ENCODE results near the gene TRAK2.
"Not testable (repeated sequence)": the region's sequence is repeated elsewhere in the genome, so short reads cannot be mapped to it uniquely, and the experiment has no call there.

Gene TRAK2

DNA sequence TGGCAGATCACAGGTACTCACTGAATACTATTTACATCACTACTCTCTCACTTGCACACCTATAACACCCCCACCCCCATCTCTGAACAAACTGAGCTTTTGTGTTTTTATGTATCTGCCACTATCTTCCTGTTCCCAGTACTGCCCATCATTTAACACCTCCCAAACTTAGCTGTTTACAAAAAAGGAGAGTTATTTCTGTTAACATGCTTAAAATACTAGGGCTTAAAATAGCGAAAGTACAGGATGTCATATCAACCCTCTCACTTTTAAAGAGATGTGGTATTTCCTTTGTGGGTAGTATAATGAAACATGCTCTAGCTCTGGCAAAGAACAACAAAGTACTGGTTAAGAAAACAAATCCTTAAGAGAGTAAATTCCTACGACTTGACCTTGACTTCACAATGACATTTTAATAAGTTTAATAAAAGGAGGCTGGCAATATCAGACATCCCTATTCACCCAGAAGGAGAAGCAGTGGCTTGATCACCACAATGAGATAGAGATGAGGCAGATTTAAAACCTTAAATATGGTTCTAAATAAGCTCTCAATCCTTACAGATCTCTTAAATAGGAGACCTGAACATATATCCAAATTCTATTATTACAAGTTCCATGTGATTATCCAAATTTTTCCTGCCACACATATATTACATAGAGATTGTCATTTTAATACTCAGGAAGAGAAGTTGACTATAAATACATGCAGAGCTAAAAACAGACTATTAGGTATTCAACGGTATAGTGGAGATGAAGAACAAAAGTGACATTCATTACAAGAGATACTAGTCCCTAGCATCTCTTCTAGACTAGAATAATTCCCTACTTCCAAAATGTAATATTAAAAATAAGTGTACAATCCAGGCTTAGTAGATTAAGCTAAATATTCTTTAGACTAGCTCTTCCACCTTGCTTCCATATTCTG is 36.9 kb downstream of the TRAK2 start:
- no peak for DNase-seq (ENCODE audit: low spot score)
- FAIRE-seq: no peak

DNA sequence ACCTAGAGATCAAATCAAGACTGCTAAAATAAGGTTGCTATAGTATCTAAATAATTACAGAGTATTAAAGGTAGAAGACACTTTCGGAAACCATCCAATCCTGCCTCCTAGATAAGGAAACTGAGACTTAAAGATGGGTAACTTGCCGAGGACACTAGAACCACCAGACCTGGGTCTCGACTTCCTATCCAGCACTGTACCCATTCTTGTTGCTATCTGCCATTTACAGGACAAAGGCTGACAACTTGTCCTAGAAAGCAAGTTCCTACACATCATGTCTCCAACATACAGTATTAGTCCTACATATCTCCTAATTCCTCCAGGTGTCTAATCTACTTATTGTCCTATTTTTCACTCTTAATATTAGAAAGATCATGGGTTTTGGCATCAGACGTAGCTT is 37.7 kb downstream of the TRAK2 start:
- FAIRE-seq (no peak), DNase-seq (ENCODE audit: low spot score) (no peak)

DNA sequence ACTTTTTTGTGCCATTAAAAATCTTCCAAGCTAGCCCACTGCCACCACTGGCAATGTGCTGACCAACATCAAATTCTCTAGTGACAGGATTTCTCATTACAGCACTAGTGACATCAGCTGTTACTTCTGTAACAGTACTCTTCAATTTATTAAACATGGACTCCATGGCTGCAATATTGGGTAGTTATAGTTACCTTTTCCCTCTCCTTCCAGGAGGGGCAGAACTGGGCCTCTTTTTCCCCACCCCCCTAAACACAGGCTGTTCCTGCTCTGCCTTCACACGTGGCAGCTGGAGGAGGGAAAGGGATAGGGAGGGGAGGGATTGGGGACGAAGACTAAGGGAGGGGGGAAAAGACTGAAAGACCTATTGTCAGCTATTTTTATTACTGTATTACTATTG is 38.1 kb downstream of the TRAK2 start:
- no peak for DNase-seq (ENCODE audit: low spot score)
- FAIRE-seq: no peak

DNA sequence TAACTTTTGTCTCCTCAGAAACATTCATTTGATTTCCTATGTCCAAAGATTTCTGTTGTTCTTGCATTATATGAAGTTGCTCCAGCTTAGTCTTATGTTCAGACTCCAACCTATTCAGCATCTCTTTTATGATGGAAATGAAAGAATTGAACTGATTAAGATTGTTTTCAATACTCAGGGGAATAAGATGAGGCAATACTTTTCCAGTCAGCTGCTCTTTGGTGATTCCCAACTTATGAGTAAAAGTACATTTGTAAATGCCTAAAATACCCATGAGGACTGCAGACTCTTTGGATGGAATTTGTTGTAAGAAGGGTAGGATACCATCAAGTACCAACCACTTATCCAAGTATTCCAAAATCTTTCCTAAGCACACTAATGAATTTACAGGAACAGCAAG is 39.8 kb downstream of the TRAK2 start:
- FAIRE-seq: no peak
- DNase-seq (ENCODE audit: low spot score): no peak

DNA sequence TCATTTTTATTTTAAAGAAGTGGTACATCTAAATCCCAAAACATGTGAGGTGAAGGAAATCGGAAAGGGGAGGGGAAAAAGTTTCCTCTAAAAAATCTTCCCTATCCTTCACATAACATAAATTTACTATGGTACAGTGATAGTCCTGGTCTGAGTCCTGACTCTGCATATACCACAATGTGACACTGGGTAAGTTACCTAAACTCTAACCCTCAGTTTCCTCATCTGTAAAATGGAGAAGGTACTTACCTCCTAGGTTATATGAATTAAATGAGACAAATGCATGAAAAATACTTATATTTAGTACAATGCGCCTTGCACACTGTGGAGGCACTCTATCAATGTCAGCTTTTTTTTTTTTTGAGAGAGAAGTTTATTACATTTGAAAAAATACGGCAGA is 42.3 kb downstream of the TRAK2 start:
- DNase-seq (ENCODE audit: low spot score) (no peak), FAIRE-seq (no peak)

- FAIRE-seq: no peak
- DNase-seq (ENCODE audit: low spot score): no peak
Observed at GRCh38 chr2:201407265-201407664, 44.0 kb downstream of the TRAK2 start.

DNA sequence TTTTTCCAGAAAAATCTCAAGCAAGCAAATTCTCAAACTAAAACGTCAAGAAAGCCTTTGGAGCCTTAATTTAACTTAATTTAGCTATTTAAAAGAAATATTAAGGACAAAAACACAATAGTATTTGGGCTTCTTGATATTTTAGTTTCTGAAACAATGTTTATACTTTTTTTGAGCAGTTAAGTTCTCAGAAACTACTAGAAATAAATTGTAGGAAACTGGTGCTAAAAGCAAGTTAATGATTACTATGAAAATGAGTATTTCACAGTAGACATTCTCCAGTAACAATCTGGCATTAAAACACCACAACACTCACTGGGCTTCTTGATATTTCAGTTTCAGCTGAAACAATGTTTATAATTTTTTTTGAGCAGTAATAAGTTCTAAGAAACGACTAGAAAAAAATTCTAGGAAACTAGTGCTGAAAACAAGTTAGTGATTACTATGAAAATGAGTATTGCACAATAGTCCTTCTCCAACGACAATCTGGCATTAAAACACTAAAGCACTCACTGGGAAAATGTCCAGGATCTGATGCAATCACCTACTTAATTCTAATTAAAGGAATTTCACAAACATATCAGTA is 45.1 kb downstream of the TRAK2 start:
- FAIRE-seq: no peak
- DNase-seq (ENCODE audit: low spot score): no peak

DNA sequence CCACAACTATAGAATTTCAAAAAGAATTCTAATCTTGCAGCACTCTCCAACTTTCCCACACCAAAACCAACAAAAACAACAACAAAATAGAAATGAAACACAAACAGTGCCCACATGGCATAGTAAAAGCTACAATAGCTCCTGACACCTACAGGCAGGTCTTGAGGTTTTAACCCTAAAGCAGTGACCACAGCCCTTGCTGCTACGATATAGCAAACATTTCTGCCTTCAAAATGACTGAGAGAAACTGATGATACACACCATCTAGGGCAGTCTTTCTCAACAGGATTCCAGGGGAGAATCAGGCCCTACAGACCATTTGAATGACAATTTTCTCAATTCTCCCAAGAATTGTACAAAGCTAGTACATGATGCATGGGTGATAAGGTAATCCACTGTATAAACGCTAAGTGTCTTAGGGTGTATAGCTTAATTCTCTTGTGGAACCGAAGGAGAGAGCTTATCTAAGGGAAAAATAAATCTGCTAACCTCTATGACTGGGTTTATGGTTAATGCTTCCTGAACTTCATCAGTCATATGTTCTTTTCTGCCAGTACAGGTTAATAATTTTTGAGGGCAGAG is 46.5 kb downstream of the TRAK2 start:
- DNase-seq (ENCODE audit: low spot score): no peak
- FAIRE-seq: no peak

DNA sequence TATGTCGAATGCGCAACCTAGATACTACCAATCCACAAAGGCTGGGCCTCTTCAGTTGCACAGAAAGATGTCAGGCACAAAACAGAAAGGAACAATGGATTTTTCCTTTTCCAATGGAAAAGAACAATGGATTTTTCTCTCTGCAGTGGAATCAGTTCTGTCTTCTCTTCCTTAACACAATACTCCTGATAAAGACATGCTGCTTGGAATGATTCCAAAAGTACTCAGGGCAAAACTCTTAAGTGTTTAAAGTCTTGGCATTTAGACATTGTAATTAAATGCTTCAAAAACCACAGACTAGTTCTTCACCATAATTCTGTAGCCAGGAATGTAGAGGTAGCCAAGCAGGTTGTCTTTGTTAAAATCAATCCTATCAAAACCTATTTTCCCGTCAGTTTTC is 47.4 kb downstream of the TRAK2 start:
- no peak for FAIRE-seq
- DNase-seq (ENCODE audit: low spot score): no peak

DNA sequence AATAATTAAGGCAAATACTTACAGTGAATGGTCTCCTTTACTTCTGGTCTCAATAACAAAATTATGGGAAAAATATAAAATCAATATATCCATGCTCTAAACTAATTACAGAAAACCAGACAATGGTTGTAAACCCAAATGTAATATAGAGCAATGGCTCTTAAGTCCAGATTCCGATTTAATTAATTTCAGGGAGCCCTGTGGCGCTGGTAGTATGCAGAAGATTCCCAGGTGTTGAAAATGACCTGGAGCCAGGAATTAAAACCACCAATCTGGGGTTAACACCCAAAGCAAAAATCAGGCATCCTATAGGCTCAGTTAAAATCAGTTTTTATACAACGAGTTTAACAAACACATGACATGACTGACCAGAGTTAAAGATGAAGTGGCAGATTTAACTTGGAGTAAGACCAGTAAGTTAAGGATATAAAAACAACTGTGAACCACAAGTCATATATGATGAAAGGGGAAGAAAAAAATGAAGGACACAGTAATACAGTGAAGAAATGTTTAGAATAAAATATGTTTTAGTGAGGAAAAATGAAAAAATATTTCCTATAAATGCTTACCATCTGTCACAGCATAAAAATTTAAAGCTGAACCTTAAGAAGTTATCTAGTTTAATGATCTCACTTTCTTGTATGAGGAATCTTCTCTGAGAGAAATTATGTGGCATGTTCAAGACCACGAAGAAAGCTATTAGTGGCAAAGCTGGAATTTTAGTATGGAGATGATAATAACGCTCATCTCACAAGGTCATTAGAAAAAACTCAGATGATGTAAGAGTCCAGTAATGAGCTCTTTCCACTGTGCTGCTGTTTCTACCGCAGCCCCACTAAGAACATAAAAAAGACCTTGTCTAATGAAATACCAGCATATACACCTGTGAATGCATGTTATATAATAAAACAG is 48.4 kb downstream of the TRAK2 start:
- DNase-seq (ENCODE audit: low spot score) (no peak), FAIRE-seq (no peak)

GRCh38 chr2:201401815-201402214 is 49.4 kb downstream of the TRAK2 start:
- DNase-seq (ENCODE audit: low spot score) (no peak), FAIRE-seq (no peak)

DNA sequence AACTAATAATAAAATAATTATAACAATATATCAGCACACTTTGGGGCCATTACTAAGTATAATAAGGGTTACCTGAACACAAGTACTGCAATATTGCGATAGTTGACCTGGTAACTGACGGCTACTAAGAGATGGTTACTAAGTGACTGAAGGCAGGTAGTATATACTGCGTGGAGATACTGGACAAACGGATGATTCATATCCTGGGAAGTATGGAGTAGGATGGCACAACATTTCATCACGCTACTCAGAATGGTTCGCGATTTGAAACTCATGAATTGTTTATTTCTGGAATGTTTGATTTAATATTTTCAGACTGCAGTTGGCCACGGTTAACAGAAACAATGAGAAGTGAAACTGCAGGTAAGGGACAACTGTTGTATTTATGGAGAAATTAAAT is 54.7 kb downstream of the TRAK2 start:
- FAIRE-seq (no peak), DNase-seq (ENCODE audit: low spot score) (no peak)

DNA sequence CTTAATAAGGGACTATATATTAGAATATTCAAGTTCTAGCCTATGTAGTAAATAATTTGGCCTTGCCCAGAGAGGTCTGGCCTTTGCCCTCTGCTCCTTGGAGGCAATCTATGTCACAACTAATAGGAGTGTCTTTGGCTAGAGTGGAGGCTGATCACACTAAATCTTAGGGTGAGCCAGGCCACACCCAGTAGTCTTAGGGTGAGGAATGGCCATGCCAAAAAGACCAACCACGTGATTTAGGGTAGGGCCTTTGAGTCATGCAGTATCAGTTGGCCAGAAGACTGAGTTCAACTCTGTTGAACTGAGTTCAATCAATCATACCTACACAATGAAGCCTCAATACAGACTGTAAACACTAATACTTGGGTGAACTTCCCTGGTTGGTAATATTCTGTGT is 68.1 kb downstream of the TRAK2 start:
- no peak for DNase-seq (ENCODE audit: low spot score)
- no peak for FAIRE-seq

DNA sequence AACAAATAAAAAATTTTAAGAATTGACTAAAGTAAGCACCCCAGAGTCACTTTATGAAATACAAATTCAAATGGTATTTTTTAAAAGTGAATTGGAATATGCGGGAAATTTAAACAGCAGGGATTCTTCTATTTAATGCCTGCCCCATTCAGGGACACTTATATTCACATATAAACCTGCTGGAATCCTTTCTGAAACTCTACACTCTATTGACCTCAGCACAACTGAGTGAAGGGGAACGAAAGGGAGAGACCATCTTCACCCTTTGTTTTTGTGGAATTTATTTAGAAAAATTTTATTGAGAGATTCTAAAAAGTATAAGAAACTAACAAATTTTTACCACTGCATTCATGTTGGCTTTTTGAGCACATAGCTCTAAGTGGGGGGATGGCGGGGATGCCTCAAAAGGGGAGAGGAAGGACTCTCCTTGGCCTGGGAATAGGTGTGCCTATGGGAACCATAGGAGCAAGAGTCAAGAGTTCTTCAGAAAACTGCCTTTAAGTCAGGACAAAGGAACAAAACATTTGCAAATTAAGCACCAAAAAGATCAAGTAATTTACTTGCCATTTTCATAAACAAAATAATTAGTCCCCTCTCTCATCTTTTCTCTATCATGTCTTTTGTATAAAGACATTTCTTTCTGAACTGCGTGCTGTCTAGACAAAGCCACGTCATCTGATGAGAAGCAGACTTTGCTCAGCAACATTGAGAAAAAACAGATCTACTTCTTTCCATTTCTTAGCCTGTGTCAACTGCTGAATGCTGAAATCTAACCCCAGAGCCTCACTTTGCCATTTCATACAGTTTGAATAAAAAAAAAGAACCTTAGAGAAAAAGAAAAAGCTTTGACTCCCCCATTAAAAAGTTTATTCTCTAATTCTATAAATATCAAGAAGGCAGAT is 72.5 kb downstream of the TRAK2 start:
- DNase-seq (ENCODE audit: low spot score): no peak
- FAIRE-seq: no peak

DNA sequence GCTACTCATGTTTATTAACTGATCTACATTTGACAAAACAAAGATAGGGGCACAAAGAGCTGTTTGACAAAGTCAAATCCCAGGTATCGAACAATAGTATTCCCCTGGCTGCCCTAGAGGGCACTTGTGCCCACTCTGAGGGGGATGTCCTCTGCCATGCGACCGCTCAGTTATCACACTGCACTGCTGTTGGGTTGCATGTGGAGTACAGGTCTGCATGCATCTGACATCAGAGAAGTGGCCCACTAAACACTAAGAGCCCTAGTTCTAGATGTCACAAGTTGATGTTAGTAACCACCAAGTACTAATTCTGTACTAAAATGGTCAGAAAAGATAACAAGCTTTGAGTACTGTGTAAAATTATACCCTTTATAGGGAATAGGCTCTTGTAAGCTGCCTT is 74.0 kb downstream of the TRAK2 start:
- FAIRE-seq (no peak), DNase-seq (ENCODE audit: low spot score) (no peak)

DNA sequence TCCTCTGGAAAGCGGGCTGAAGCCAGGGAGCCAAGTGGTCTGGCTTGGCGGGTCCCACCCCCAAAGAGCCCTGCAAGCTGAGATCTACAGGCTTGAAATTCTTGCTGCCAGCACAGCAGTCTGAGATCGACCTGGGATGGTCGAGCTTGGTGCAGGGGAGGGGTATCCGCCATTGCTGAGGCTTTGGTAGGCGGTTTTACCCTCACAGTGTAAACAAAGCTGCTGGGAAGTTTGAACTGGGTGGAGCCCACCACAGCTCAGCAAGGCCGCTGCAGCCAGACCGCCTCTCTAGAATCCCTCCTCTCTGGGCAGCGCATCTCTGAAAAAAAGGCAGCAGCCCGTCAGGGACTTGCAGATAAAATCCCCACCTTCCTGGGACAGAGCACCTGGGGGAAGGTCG is 81.5 kb downstream of the TRAK2 start:
- FAIRE-seq (no peak), DNase-seq (ENCODE audit: low spot score) (no peak)

GRCh38 chr2:201369318-201369717 is 81.9 kb downstream of the TRAK2 start:
- not testable (repeated sequence) for FAIRE-seq; DNase-seq (ENCODE audit: low spot score)

DNA sequence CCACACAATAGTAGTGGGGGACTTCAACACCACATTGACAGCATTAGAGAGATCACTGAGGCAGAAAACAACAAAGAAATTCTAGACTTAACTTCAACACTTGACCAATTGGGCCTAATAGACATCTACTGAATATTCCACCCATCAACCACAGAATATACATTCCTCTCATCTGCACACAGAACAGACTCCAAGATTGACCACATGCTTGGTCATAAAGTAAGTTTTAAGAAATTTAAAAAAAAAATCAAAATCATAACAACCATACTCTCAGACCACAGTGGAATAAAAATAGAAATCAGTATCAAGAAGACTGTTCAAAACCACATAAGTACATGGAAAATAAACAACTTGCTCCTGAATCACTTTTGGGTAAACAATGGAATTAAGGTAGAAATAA is 85.1 kb downstream of the TRAK2 start:
- FAIRE-seq (no peak), DNase-seq (ENCODE audit: low spot score) (no peak)

- FAIRE-seq (no peak), DNase-seq (ENCODE audit: low spot score) (no peak)
Observed at GRCh38 chr2:201363857-201364560, 87.2 kb downstream of the TRAK2 start.

GRCh38 chr2:201362396-201362795 is 88.9 kb downstream of the TRAK2 start:
- FAIRE-seq: no peak

More at GRCh38 chr2:201362396-201362795, 88.9 kb downstream of the TRAK2 start:
- no peak for DNase-seq (ENCODE audit: low spot score)

All from urothelium cell line (cell line).